Skeletal muscle tissue (tissue), 4 donors: Measurements from ENCODE around the gene SPATA32. TPM values are rescaled to one million over a fixed set of nuclear protein-coding genes. Genes with fewer than 3 reads are reported as not detected.
"Not testable (repeated sequence)": the region's sequence is repeated elsewhere in the genome, so short reads cannot be mapped to it uniquely, and the experiment has no call there.

Experiments used
- H3K27ac ChIP-seq: one replicate; pipeline ENCODE4 v1.7.0; 2013; ENCODE audit warnings: mild to moderate bottlenecking, low read depth, low read length, inconsistent platforms
- H3K27me3 ChIP-seq, 3 donors: one replicate each; pipeline ENCODE4 v1.7.0; 2013; ENCODE audit warnings: low read length in 3 of 3; ENCODE audit not compliant: control insufficient read depth in 3 of 3, insufficient read depth in 3 of 3
- H3K36me3 ChIP-seq, 3 donors: one replicate each; pipeline ENCODE4 v1.7.0; 2013; ENCODE audit warnings: low read length in 3 of 3; ENCODE audit not compliant: control insufficient read depth in 3 of 3, insufficient read depth in 3 of 3
- H3K4me1 ChIP-seq, 3 donors: one replicate each; pipeline ENCODE4 v1.7.0; 2013; ENCODE audit warnings: low read length in 3 of 3, mild to moderate bottlenecking in 3 of 3; ENCODE audit not compliant: control insufficient read depth in 3 of 3, insufficient read depth in 3 of 3
- H3K4me3 ChIP-seq, 3 donors: one replicate each; pipeline ENCODE4 v1.7.0; 2013; ENCODE audit warnings: low read length in 3 of 3
- H3K9ac ChIP-seq, 3 donors: one replicate each; pipeline ENCODE4 v1.7.0; 2013; ENCODE audit warnings: low read length in 3 of 3, mild to moderate bottlenecking in 3 of 3, moderate library complexity in 2 of 3, low read depth in 1 of 3
- H3K9me3 ChIP-seq, 3 donors: one replicate each; pipeline ENCODE4 v1.7.0; 2013; ENCODE audit warnings: low read length in 3 of 3; ENCODE audit not compliant: control insufficient read depth in 3 of 3
- total RNA-seq: library from RNA; depleted of rRNA; stranded (reverse); fragments of >200 nt; gene quantifications from one replicate; pipeline ENCODE4 v1.2.3, GENCODE V29; 2014
- donor health status: Osteomylitis.

Gene SPATA32
- total RNA-seq, 1 donor from 2014 or later, result not detected

DNA sequence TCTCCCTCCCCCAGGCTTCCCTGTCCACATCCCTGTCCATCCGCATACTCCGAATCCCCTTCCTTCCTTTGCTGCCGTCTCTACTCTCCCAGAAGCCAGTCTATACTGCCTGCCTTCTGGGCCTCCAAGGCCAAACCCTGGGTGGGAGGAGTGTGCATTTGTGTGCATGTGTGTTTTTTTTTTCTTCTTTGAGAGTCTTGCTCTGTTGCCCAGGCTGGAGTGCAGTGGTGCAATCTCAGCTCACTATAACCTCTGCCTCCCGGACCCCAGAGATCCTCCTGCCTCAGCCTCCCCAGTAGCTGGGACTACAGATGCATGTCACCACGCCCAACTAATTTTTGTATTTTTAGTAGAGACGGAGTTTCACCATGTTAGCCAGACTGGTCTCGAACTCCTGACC, 8.7 kb downstream of the SPATA32 start:
- not testable (repeated sequence) for H3K4me3 ChIP-seq, H3K4me1 ChIP-seq, H3K27ac ChIP-seq, H3K27me3 ChIP-seq, H3K9ac ChIP-seq, H3K36me3 ChIP-seq, H3K9me3 ChIP-seq

DNA sequence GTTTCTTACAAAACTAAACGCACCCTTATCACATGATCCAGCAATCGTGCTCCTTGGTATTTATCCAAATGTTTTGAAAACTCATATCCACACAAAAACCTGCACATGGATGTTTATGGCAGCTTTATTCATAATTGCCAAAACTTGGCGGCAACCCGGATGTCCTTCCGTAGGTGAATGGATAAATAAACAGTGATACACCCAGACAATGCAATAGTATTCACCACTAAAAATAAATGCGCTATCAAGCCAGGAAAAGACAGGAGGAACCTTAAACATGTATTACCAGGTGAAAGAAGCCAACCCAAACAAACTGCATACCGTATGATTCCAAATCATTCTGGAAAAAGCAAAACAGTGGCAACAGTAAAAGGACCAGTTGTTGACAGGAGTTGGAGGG, 10.0 kb downstream of the SPATA32 start:
- no peak overlapping the region for H3K4me3 ChIP-seq
- peaks cover 0 to 7% (median 6%) of the 10 kb centered on the region in 3 donors for H3K4me1 ChIP-seq
- no peaks in the 10 kb centered on the region for H3K27me3 ChIP-seq
- no peaks in the 10 kb centered on the region for H3K36me3 ChIP-seq
- H3K9me3 ChIP-seq, result no peaks in the 10 kb centered on the region
- no peak overlapping the region for H3K27ac ChIP-seq
- H3K9ac ChIP-seq, result no peak overlapping the region

DNA sequence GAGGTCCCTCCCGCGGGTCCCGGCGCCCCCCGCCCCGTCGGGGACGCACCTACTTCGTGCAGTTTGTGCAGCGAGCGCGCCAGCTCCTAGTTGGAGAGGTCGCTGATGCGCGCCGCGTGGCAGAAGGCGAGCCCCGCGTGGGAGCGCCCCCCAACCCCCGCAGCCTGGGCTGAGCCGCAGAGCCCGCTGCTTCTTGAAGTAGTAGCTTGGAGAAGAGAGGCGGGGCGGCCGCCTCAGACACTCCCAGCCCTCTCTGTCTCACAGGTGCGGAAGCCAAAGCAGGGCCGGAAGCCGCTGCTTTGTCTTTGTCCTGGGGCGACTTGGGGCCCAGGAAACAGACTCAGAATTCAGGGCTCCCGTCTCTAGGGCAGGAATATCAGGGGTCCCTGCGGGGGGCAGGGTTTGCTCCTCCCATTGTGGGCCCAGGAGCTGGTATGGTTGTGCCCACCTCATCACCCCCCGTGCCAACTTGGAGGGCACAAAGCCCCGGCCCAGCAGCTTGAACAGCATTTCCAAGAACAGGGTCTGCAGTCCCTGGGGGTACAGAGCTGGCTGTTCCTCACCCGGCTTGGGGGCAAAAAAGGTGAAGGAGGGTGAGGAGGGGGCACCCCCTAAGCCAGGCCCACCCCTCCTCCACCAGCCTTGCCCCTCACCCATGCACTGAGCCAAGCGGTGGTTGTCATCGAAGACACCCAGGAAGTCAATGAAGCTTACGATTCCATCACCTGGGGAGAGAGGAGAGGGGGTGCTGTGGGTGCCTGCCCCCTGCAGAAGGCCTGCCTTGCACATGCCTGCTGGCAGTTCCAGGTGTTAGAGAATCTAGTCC, 13.5 kb downstream of the SPATA32 start:
- peaks cover 0 to 9% (median 0%) of the 10 kb centered on the region in 3 donors for H3K27me3 ChIP-seq
- H3K27ac ChIP-seq, result no peak overlapping the region
- H3K9ac ChIP-seq, result peak overlapping the region in 1 of 3 donors; percentile 25
- H3K36me3 ChIP-seq, result peaks cover 0 to 12% (median 9%) of the 10 kb centered on the region in 3 donors
- H3K4me1 ChIP-seq, result peaks cover 3 to 16% (median 14%) of the 10 kb centered on the region in 3 donors
- no peaks in the 10 kb centered on the region for H3K9me3 ChIP-seq
- peak overlapping the region in 2 of 3 donors; percentile 49 to 70 for H3K4me3 ChIP-seq

DNA sequence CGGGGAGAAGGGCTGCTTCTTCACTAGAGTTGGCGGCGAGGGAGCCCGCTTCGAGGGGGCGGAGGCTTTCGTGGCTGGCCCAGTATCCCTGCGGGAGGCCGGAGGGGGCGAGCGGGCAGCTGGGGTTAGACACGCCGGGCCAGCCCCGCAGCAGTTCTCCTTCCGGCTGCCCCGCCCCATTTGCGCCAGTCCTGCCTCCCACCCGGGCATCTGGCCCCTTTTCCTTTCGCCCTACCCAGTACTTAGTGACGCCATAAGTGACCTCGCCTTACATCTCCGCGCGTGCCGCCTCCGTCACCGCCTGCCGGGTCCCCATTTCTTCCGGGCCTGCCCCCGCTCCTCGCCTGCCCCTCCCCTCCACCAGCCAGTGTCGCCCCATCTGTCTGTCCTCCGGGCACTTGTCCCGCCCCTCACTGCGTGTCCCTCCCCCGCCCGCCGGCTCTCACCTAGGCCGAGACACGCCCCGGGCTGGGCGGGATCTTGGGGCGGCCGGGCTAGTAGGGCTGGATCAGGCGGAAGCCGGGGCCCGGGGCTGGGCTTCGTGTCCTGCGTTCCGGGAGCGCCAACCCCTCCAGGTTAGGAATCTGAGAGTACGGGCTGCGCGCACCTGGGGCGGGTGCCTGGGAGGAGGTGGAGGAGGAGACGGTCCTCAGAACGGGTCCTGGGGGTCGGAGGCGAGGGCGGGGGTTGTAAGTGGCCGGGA, 14.3 kb downstream of the SPATA32 start:
- Histone ChIP-seq H3K9ac (peak overlapping the region in 2 of 3 donors; percentile 62 to 69), H3K9me3 (no peaks in the 10 kb centered on the region), H3K36me3 (peaks cover 0 to 12% (median 9%) of the 10 kb centered on the region in 3 donors), H3K27me3 (peaks cover 0 to 11% (median 0%) of the 10 kb centered on the region in 3 donors), H3K4me1 (peaks cover 3 to 16% (median 14%) of the 10 kb centered on the region in 3 donors), H3K27ac (no peak overlapping the region), H3K4me3 (peak overlapping the region; percentile 64 to 70 (median 67))

DNA sequence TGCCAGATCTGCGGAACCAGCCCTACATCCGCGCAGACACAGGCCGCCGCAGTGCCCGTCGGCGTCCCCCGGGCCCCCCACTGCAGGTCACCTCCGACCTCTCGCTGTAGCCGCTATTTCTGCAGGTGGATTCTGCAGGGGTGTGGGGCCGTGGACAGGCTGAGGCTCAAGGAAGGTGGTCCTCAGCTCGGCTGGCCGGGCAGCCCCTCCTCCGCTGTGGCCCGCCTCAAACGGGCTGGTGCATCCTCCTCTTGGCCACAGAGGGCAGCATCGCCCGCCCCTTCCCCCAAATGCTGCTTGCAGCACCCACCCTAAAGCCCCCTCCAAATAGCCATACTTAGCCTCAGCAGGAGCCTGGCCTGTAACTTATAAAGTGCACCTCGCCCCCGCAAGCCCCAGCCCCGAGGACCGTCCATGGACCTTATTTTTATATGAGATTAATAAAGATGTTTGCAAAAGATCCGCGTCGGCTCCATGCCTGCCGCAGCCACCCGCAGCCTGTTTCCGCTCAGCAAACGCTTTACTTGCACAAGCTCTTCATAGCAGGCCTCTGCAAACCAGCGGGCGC, 14.9 kb downstream of the SPATA32 start:
- Histone ChIP-seq H3K4me1 (peaks cover 3 to 16% (median 14%) of the 10 kb centered on the region in 3 donors), H3K9ac (peak overlapping the region in 2 of 3 donors; percentile 62 to 69), H3K27ac (no peak overlapping the region), H3K4me3 (peak overlapping the region; percentile 64 to 70 (median 67)), H3K36me3 (peaks cover 0 to 12% (median 9%) of the 10 kb centered on the region in 3 donors), H3K9me3 (no peaks in the 10 kb centered on the region), H3K27me3 (peaks cover 0 to 11% (median 0%) of the 10 kb centered on the region in 3 donors)

DNA sequence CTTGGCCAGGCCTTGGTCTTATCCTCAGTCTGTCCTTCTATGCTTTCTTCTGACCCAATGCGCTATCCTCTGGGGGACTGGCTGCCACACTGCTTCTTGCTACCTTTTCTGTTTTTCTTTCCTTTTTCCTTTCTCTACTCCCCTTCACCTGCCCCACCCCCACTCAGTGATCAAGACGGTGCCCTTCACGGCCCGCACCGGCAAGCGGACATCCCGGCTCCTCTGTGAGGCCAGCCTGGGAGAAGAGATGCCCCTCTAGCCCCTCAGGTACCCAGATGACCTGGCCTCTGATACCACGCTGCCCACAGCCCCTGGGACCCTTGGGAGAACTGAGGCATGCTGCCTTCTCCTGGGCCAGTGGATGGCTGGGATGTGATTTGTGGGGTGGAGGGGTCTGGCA, 15.6 kb downstream of the SPATA32 start:
- Histone ChIP-seq H3K9ac (no peak overlapping the region), H3K4me1 (peaks cover 3 to 16% (median 15%) of the 10 kb centered on the region in 3 donors), H3K27me3 (peaks cover 0 to 11% (median 2%) of the 10 kb centered on the region in 3 donors), H3K9me3 (no peaks in the 10 kb centered on the region), H3K4me3 (peak overlapping the region in 1 of 3 donors; percentile 64), H3K27ac (no peak overlapping the region), H3K36me3 (peaks cover 0 to 12% (median 9%) of the 10 kb centered on the region in 3 donors)

DNA sequence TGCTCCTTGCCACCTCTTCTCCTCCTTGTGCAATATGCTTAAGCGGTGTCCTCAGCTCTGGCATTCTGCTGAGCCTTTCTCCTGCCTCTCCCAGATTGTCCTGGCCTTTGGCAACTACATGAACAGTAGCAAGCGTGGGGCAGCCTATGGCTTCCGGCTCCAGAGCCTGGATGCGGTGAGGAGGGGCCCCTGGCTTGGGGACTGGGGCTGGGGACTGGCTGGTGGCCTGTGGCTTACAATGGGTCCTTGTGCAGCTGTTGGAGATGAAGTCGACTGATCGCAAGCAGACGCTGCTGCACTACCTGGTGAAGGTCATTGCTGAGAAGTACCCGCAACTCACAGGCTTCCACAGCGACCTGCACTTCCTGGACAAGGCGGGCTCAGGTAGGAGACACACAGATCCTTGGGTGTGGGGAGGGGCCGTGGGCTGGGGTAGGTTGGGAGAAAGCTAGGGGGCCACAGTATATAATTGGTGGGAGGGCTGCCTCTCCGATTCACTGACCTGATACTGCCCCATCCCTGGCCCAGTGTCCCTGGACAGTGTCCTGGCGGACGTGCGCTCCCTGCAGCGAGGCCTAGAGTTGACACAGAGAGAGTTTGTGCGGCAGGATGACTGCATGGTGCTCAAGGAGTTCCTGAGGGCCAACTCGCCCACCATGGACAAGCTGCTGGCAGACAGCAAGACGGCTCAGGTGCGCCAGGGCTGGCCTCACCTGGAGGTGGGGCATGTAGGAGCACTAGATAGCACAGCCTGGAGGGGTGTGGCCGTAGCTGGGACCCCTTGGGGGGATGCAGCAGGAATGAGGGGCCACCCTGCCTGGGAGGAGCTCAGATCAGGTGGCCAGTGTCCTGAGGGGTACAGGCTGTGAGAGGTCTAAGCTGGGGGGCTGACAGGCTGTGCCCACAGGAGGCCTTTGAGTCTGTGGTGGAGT, 16.9 kb downstream of the SPATA32 start:
- Histone ChIP-seq H3K9me3 (no peaks in the 10 kb centered on the region), H3K36me3 (peaks cover 0 to 12% (median 9%) of the 10 kb centered on the region in 3 donors), H3K4me1 (peaks cover 3 to 19% (median 16%) of the 10 kb centered on the region in 3 donors), H3K9ac (no peak overlapping the region), H3K4me3 (no peak overlapping the region), H3K27ac (no peak overlapping the region), H3K27me3 (peaks cover 7 to 20% (median 11%) of the 10 kb centered on the region in 3 donors)

DNA sequence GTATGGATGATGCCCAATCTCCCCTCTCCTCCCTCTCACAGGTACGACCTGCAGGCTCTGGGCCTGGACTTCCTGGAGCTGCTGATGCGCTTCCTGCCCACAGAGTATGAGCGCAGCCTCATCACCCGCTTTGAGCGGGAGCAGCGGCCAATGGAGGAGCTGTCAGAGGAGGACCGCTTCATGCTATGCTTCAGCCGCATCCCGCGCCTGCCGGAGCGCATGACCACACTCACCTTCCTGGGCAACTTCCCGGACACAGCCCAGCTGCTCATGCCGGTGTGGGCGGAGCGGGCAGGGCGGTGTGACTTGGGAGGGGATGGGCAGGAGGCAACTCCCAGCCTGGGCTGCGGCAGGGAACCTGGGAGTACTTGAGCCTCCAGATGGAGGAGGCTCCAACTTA, 18.1 kb downstream of the SPATA32 start:
- no peak overlapping the region for H3K27ac ChIP-seq
- peaks cover 3 to 19% (median 16%) of the 10 kb centered on the region in 3 donors for H3K4me1 ChIP-seq
- no peak overlapping the region for H3K9ac ChIP-seq
- H3K36me3 ChIP-seq, result peaks cover 0 to 14% (median 9%) of the 10 kb centered on the region in 3 donors
- H3K4me3 ChIP-seq, result no peak overlapping the region
- no peaks in the 10 kb centered on the region for H3K9me3 ChIP-seq
- H3K27me3 ChIP-seq, result peaks cover 7 to 20% (median 11%) of the 10 kb centered on the region in 3 donors

DNA sequence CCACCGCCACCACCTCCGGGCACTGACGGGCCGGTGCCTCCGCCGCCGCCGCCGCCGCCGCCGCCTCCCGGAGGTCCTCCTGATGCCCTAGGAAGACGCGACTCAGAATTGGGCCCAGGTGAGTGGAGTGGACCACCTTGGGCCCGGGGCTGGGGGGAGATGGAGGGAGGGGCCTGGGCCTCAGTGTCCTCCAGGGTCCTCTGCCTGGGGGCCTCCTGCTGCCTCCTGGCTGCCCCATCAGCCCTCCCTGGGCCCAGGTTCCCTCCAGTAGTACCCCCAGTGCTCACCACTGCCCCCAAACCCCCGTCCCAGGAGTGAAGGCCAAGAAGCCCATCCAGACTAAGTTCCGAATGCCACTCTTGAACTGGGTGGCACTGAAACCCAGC, 19.9 kb downstream of the SPATA32 start:
- Histone ChIP-seq H3K9ac (no peak overlapping the region), H3K27me3 (peaks cover 7 to 20% (median 11%) of the 10 kb centered on the region in 3 donors), H3K27ac (no peak overlapping the region), H3K36me3 (peaks cover 2 to 19% (median 9%) of the 10 kb centered on the region in 3 donors), H3K4me3 (no peak overlapping the region), H3K9me3 (no peaks in the 10 kb centered on the region), H3K4me1 (peaks cover 3 to 13% (median 10%) of the 10 kb centered on the region in 3 donors)
